Activated CD4-positive, alpha-beta T cell treated with anti-CD3 and anti-CD28 coated beads, Interleukin-2, amount 10 ng/mL, durations not matched to agents 7 days and 5 days (primary cell): ENCODE data around the gene FBXL22. TPM values are rescaled to one million over a fixed set of nuclear protein-coding genes. Genes with fewer than 3 reads are reported as not detected.

ENCODE experiments used
- CTCF ChIA-PET: fragments of 350-600 bp; sonication (Branson Sonifier 250); formaldehyde crosslinking; loops from one replicate; lab custom pipeline; 2021; ENCODE audit warnings: antibody characterized with exemption; lab: Charles Lee
- POLR2A ChIA-PET: fragments of 350-600 bp; sonication (Branson Sonifier 250); formaldehyde crosslinking; loops from one replicate; lab custom pipeline; 2021; ENCODE audit warnings: antibody characterized with exemption; lab: Charles Lee
- DNase-seq: peaks from one replicate; pipeline ENCODE4 v3.0.0-alpha.2; 2020
- H3K27ac Mint-ChIP-seq: one replicate; pipeline ENCODE4 v1.8.0; 2021; ENCODE audit warnings: mild to moderate bottlenecking, moderate library complexity, mixed read lengths
- H3K27me3 Mint-ChIP-seq: one replicate; pipeline ENCODE4 v1.8.0; 2021; ENCODE audit warnings: mixed read lengths
- H3K36me3 Mint-ChIP-seq: one replicate; pipeline ENCODE4 v1.8.0; 2021; ENCODE audit warnings: low read depth, mixed read lengths
- H3K4me1 Mint-ChIP-seq: one replicate; pipeline ENCODE4 v1.8.0; 2021; ENCODE audit warnings: mixed read lengths
- H3K4me3 Mint-ChIP-seq: one replicate; pipeline ENCODE4 v1.8.0; 2021; ENCODE audit warnings: mild to moderate bottlenecking, moderate library complexity, mixed read lengths
- H3K9me3 Mint-ChIP-seq: one replicate; pipeline ENCODE4 v1.8.0; 2021; ENCODE audit warnings: mixed read lengths
- total RNA-seq, 2 experiments: library from RNA; stranded (reverse); gene quantifications; one replicate each; pipeline ENCODE4 v1.2.3, GENCODE V29; 2021

Gene FBXL22, protein sequence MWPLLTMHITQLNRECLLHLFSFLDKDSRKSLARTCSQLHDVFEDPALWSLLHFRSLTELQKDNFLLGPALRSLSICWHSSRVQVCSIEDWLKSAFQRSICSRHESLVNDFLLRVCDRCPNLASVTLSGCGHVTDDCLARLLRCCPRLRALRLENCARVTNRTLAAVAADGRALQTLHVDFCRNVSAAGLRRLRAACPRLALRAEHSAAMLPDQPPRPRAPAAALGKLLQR
- total RNA-seq, result under 1 TPM; 0.79 to 0.81 TPM

DNA sequence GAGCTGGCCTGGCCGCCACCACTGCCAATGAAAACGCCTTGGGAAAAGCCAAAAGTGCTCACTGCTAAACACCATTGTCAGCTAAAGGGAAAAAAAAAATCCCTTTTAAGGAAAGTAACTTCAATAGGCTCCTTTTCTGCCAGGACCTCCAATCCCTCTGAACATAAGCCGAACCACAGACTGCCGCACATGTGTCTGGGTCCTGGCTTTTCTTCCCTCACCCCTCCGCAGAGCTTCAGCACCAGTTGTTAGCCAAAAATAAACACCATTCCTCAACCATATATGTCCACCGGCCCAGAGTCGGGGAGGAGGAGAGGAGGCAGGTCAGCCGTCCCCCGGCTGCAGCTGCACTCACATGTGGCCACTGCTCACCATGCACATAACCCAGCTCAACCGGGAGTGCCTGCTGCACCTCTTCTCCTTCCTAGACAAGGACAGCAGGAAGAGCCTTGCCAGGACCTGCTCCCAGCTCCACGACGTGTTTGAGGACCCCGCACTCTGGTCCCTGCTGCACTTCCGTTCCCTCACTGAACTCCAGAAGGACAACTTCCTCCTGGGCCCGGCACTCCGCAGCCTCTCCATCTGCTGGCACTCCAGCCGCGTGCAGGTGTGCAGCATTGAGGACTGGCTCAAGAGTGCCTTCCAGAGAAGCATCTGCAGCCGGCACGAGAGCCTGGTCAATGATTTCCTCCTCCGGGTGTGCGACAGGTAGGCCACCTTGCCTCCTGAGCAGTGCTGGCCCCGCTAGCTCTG is at the start of gene FBXL22:
Gene FBXL22 (plus strand): TSS at position 350 of the 753 bp plus-strand sequence. CDS start 6 bp downstream, at position 356.
- no peak for DNase-seq
- H3K27ac Mint-ChIP-seq, result peak within 1 kb of the TSS; percentile 19
- ChIA-PET CTCF (interaction anchor here (0.9 to 2.1 kb wide), 6 partner anchors 13 to 467 kb away, joined by 3 to 7 read pairs (median 4); no protein-coding TSS in a partner anchor), POLR2A (no interaction called here)
- peaks cover 62% of the 10 kb centered on the region for H3K4me1 Mint-ChIP-seq
- peaks cover 28% of the 10 kb centered on the region for H3K36me3 Mint-ChIP-seq
- H3K4me3 Mint-ChIP-seq, result no peak within 1 kb of the TSS
- no peaks in the 10 kb centered on the region for H3K27me3 Mint-ChIP-seq
- no peaks in the 10 kb centered on the region for H3K9me3 Mint-ChIP-seq

DNA sequence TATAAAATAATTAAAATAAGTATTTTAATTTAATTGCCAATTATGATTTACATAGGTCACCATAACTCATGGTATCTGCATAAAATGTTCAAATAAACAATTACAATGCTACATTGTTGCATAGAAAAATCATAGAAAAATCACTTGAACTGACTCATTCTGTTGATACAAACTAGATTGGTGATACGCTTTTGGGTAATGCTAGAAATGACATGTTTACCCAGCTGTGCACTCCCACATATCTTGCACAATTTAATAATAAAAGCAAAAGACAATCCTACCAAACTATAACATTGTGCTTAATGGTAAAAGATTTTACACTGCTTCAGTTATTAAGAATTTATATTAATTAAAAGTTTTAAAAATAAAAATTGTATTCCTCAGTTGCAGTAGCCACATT is 45.8 kb upstream of the FBXL22 start:
- no peak overlapping the region for H3K4me3 Mint-ChIP-seq
- H3K27ac Mint-ChIP-seq, result no peak overlapping the region
- POLR2A ChIA-PET, result no interaction called here
- CTCF ChIA-PET, result interaction anchor here (0.5 to 1.5 kb wide), 2 partner anchors 10 to 31 kb away, joined by 3 read pairs; no protein-coding TSS in a partner anchor
- no peak for DNase-seq
- H3K9me3 Mint-ChIP-seq, result no peaks in the 10 kb centered on the region
- H3K36me3 Mint-ChIP-seq, result peaks cover 17% of the 10 kb centered on the region
- H3K27me3 Mint-ChIP-seq, result no peaks in the 10 kb centered on the region
- peaks cover 25% of the 10 kb centered on the region for H3K4me1 Mint-ChIP-seq

DNA sequence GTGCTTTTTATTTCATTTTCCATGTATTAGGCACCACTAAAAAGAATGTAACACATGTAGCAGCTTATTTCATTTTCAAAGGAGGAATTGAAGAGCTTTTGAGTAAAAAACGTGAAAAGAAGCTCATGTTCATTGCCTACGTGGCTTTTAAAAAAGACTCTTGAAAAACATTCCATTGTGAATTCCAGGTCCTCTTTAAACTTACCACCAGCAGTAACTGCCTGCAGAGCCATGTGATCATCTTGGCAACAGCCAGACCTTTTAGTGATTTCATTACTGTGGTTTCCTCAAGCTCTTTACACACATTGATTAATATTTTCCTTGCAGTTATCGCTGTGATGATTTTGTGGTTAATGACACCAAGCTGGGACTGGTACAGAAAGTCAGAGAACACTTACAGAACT is 43.8 kb upstream of the FBXL22 start:
- Mint-ChIP-seq H3K27me3 (no peaks in the 10 kb centered on the region), H3K4me1 (peaks cover 30% of the 10 kb centered on the region), H3K27ac (no peak overlapping the region), H3K36me3 (peaks cover 32% of the 10 kb centered on the region), H3K9me3 (no peaks in the 10 kb centered on the region), H3K4me3 (no peak overlapping the region)
- CTCF ChIA-PET, result interaction anchor here (1.0 to 1.7 kb wide), 5 partner anchors 8 to 85 kb away, joined by 3 to 4 read pairs (median 4); no protein-coding TSS in a partner anchor
- POLR2A ChIA-PET, result no interaction called here
- DNase-seq, result no peak

DNA sequence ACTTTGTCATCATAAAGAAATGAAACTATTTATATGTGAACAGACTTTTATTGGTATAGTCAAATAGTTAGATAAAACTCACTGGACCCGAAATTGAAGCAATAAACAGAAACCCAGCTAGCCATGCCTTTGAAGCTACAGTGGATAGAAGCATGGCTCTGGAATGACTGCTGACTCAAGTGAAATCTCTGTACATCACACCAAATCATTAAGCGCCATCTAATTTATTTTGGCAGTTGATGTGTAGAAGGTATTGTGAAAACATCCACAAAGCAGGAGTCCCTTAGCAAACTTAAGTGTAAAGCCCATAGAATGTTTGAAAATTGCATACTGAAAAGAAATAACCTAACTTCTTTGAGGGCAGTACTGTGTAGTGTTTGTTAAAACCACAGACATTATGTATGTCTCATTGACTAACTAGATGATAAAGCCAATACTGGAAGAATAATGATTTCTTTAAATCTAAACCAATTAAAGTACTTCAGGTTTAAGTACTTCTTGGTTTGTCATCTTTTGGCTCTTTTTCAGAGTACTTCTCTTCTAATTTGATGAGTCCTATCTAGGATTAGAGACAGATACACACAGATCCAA is 42.8 kb upstream of the FBXL22 start:
- no peaks in the 10 kb centered on the region for H3K27me3 Mint-ChIP-seq
- H3K9me3 Mint-ChIP-seq, result no peaks in the 10 kb centered on the region
- peaks cover 40% of the 10 kb centered on the region for H3K36me3 Mint-ChIP-seq
- ChIA-PET POLR2A (no interaction called here), CTCF (interaction anchor here (1.5 to 1.7 kb wide), 2 partner anchors 9 to 84 kb away, joined by 3 to 4 read pairs; no protein-coding TSS in a partner anchor)
- no peak overlapping the region for H3K27ac Mint-ChIP-seq
- peaks cover 33% of the 10 kb centered on the region for H3K4me1 Mint-ChIP-seq
- no peak overlapping the region for H3K4me3 Mint-ChIP-seq
- DNase-seq, result no peak

DNA sequence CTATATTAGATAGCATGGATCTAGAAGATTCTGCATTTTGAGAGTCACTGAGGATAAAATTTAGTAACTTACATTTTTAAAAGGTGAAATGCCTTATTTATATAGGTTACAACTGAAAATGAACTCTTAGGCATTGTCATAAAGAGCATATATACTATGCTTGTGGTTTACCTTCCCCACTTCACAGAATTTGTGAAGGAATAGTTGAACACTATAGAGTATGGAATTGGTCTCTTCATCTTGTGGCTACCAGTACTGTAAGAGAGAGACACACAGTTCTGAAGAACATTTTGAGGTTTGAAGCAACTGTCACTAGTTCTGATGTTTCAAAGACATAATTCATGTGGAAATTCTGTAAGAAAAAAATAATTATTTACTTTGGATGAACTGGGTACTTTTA is 41.7 kb upstream of the FBXL22 start:
- no peak for DNase-seq
- POLR2A ChIA-PET, result no interaction called here
- Mint-ChIP-seq H3K4me3 (no peak overlapping the region), H3K4me1 (peaks cover 37% of the 10 kb centered on the region), H3K9me3 (no peaks in the 10 kb centered on the region), H3K27ac (no peak overlapping the region), H3K36me3 (peaks cover 48% of the 10 kb centered on the region), H3K27me3 (no peaks in the 10 kb centered on the region)
- CTCF ChIA-PET, result interaction anchor here (1.7 kb wide), 1 partner anchor 19 kb away, joined by 3 read pairs; no protein-coding TSS in a partner anchor

DNA sequence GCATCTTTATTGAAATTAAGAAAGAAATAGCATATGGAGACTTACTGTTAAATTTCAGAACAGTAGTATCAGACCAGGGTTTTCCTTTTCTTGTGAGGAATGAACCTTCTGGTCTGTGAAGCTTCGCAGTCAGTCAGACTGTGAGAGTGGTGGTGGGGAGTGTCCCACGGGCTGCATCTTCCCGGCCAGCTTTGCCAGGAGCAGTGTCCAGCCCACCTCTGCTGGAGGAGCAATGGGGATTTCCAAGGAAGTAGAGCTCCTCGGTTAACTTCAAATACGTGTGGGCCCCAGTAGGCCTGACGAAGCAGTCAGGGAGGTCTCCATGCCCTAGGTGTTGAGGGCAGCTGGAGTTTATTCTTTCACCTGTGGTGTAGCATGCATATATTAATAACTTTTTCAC is 40.9 kb upstream of the FBXL22 start:
- no peak for DNase-seq
- Mint-ChIP-seq H3K4me1 (peaks cover 44% of the 10 kb centered on the region), H3K36me3 (peaks cover 56% of the 10 kb centered on the region), H3K27ac (no peak overlapping the region), H3K4me3 (no peak overlapping the region), H3K27me3 (no peaks in the 10 kb centered on the region), H3K9me3 (no peaks in the 10 kb centered on the region)
- POLR2A ChIA-PET, result no interaction called here
- CTCF ChIA-PET, result interaction anchor here (1.7 kb wide), 1 partner anchor 20 kb away, joined by 3 read pairs; no protein-coding TSS in a partner anchor

DNA sequence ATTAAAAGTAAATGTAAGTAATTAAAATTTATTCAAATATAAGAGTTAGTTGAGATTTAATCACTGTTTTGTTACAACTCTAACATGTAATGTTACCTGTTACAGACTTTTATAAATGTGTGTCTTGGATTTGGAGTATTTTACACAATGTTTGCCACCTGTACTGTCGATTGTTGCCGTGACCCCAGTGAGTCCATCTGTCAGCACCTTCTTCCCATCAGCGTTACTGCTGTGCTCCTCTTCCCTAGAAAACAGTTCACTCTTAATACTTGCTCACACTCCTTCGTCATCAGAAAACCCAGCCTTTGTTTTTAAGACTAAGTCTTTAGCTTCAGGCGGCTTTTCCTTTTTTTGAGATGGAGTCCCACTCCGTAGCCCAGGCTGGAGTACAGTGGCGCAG is 40.5 kb upstream of the FBXL22 start:
- peaks cover 60% of the 10 kb centered on the region for H3K36me3 Mint-ChIP-seq
- CTCF ChIA-PET, result interaction anchor here (0.6 to 1.7 kb wide), 3 partner anchors 20 to 389 kb away, joined by 3 to 5 read pairs (median 4); no protein-coding TSS in a partner anchor
- peaks cover 44% of the 10 kb centered on the region for H3K4me1 Mint-ChIP-seq
- DNase-seq, result no peak
- no peak overlapping the region for H3K4me3 Mint-ChIP-seq
- no peaks in the 10 kb centered on the region for H3K9me3 Mint-ChIP-seq
- POLR2A ChIA-PET, result no interaction called here
- H3K27me3 Mint-ChIP-seq, result no peaks in the 10 kb centered on the region
- H3K27ac Mint-ChIP-seq, result no peak overlapping the region

DNA sequence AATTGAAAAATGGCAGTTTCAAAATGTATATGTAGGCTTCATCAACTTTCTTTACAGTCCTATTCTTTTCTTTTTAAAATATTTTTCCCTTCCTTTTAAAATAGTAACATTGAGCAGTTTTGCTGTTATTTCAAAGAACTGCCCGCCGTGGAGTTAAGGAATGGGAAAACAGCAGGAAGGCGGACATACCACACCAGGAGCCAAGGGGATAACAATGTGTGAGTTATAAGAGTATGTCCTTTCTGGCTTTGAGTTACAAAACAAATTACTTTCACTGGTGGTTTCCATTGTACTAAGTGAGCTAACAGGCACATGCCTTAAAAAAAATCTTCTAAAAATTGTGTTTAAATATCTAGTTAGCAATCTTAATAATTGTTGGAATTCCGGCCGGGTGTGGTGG is 37.4 kb upstream of the FBXL22 start:
- CTCF ChIA-PET, result interaction anchor here (1.5 kb wide), 1 partner anchor 73 kb away, joined by 3 read pairs; no protein-coding TSS in a partner anchor
- DNase-seq, result no peak
- Mint-ChIP-seq H3K4me1 (peaks cover 26% of the 10 kb centered on the region), H3K4me3 (no peak overlapping the region), H3K36me3 (peaks cover 65% of the 10 kb centered on the region), H3K27me3 (no peaks in the 10 kb centered on the region), H3K27ac (no peak overlapping the region), H3K9me3 (no peaks in the 10 kb centered on the region)
- POLR2A ChIA-PET, result no interaction called here

DNA sequence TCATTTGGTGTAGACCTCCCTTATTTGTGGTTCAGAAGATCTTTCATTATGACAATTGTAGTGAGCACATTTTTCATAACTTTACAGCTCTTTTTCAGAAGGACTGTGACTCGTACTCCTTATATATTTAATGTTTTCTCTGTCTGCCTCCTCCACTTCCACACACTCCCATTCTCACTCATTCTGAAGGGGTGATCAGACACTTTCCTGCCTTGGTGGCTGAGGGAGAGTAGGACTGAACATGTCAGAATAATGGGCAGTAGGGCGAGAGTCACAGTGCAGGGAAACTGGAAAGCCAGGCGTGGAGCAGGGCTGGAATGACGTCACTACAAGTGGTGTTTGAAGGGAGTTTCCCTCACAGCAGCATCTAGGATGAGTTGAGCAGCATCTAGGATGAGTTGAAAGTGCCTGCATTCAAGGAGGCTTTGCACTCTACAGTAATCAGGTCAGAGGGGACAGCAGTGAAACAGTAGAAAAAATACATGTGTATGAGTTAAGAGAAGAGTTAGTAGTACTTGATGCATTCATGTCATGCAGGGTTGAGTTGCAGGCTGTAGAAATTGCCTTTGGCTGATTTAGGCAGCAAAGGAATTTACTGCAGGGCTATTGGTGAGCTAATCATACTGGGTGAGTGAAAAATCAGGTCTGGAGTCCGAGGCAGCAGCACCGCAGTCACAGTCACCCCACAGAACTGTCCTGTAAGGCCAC is 36.3 kb upstream of the FBXL22 start:
- CTCF ChIA-PET, result interaction anchor here (1.1 kb wide), 2 partner anchors 10 to 29 kb away, joined by 3 read pairs; no protein-coding TSS in a partner anchor
- peaks cover 19% of the 10 kb centered on the region for H3K4me1 Mint-ChIP-seq
- H3K36me3 Mint-ChIP-seq, result peaks cover 64% of the 10 kb centered on the region

DNA sequence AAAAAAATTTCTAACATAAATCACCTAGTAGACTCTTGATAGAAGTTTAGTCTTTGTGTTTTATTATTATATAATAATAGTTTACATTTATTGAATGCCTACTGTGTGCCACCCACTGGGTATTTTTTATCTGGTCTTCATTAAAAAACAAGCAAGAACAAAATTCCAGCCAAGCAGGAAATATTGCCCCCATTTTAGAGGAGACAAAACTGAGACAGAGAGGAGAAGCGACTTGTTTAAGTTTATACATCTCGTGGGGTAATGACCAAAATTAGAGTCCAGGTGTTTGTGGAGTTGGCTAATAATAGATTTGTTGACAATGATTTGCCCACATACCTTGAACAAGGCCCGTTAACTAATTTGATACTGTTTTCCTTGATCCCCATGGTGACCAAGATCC is 33.1 kb upstream of the FBXL22 start:
- ChIA-PET CTCF (interaction anchor here (0.6 to 0.8 kb wide), 3 partner anchors 91 to 574 kb away, joined by 3 read pairs; no protein-coding TSS in a partner anchor), POLR2A (interaction anchor here (0.6 kb wide), 1 partner anchor 18 kb away, joined by 4 read pairs; no protein-coding TSS in a partner anchor)
- Mint-ChIP-seq H3K27me3 (no peaks in the 10 kb centered on the region), H3K4me1 (peaks cover 14% of the 10 kb centered on the region), H3K4me3 (no peak overlapping the region), H3K9me3 (no peaks in the 10 kb centered on the region), H3K27ac (no peak overlapping the region), H3K36me3 (peaks cover 52% of the 10 kb centered on the region)
- DNase-seq, result no peak

More for the DNA sequence above, 36.3 kb upstream of the FBXL22 start:
- no peak overlapping the region for H3K4me3 Mint-ChIP-seq
- no peak for DNase-seq
- H3K27ac Mint-ChIP-seq, result no peak overlapping the region
- H3K9me3 Mint-ChIP-seq, result no peaks in the 10 kb centered on the region
- H3K27me3 Mint-ChIP-seq, result no peaks in the 10 kb centered on the region
- POLR2A ChIA-PET, result no interaction called here

DNA sequence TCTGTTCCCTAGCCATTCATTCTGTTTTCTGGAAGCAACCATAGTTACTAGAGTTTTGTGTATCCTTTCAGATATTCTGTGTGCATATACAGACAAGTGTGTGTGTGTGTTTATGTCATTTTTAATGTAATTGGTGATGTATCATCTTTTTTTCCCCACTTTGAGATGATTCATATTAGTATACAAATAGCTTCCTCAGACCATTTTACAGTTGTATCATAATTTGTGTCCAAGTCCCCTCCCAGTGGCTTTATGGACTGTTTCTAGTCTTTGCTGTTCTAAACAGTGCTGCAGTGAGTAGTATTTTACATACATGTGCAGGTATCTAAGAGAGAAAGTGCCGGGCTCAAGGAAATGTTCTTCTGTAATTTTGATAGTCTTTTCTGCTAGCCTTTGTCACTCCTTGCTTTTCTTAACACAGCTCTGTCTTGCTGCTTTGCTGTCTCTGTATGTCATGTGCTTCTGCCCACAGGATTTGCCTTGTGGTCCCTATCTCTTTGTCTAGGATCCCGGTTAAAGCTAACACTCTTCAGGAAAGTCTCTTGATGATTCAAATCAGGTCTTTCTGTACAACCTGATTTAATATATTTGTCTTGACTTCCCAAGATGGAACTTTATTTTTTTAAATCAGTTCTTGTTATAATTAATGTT is 31.5 kb upstream of the FBXL22 start:
- Mint-ChIP-seq H3K36me3 (peaks cover 45% of the 10 kb centered on the region), H3K27ac (no peak overlapping the region), H3K9me3 (no peaks in the 10 kb centered on the region), H3K4me3 (no peak overlapping the region), H3K4me1 (peaks cover 5% of the 10 kb centered on the region), H3K27me3 (no peaks in the 10 kb centered on the region)
- CTCF ChIA-PET, result interaction anchor here (0.6 to 1.4 kb wide), 4 partner anchors 12 to 531 kb away, joined by 3 to 5 read pairs (median 4); partner anchors contain the start of gene SNX1
- no peak for DNase-seq
- POLR2A ChIA-PET, result no interaction called here
